GM23338 (cell line): ENCODE results near the gene NFATC1. TPM values are rescaled to one million over a fixed set of nuclear protein-coding genes. Genes with fewer than 3 reads are reported as not detected.

Experiments
- ATAC-seq: fragments of 200-7000 bp; cut with Tn5 transposase; 3 replicates; pipeline ENCODE4 v1.9.1; 2020
- DNase-seq: peaks from one replicate; pipeline ENCODE4 v3.0.0-alpha.2; 2015; ENCODE audit warnings: low spot score
- H2AFZ ChIP-seq: fragments of 200-600 bp; sonication (generic); 2 replicates; pipeline ENCODE4 v1.8.0; 2016; ENCODE audit warnings: antibody characterized with exemption, mild to moderate bottlenecking, moderate library complexity
- H3F3A ChIP-seq: fragments of 200-600 bp; sonication (generic); replicated peaks from 2 replicates; pipeline ENCODE4 v1.8.0; 2017; ENCODE audit warnings: antibody characterized with exemption, mixed run types, low read depth
- H3K27ac ChIP-seq: fragments of 200-600 bp; sonication (generic); 2 replicates; pipeline ENCODE4 v1.6.1; 2016; ENCODE audit warnings: low read depth
- H3K27me3 ChIP-seq: fragments of 200-600 bp; sonication (generic); 2 replicates; pipeline ENCODE4 v1.8.0; 2016; ENCODE audit warnings: mild to moderate bottlenecking, mixed run types, moderate library complexity; ENCODE audit not compliant: insufficient read depth
- H3K36me3 ChIP-seq: fragments of 200-600 bp; sonication (generic); 2 replicates; pipeline ENCODE4 v1.8.0; 2016; ENCODE audit warnings: mild to moderate bottlenecking; ENCODE audit not compliant: insufficient read depth
- H3K4me1 ChIP-seq: fragments of 200-600 bp; sonication (generic); 2 replicates; pipeline ENCODE4 v1.8.0; 2016; ENCODE audit warnings: mild to moderate bottlenecking, moderate library complexity; ENCODE audit not compliant: insufficient read depth
- H3K4me2 ChIP-seq: fragments of 200-600 bp; sonication (generic); 2 replicates; pipeline ENCODE4 v1.7.1; 2017; ENCODE audit warnings: mixed run types
- H3K4me3 ChIP-seq: fragments of 200-600 bp; sonication (generic); 2 replicates; pipeline ENCODE4 v1.6.1; 2016; ENCODE audit warnings: mixed run types
- H3K79me2 ChIP-seq: fragments of 200-600 bp; sonication (generic); replicated peaks from 2 replicates; pipeline ENCODE4 v1.8.0; 2017; ENCODE audit warnings: mild to moderate bottlenecking; ENCODE audit not compliant: insufficient read depth
- H3K9me2 ChIP-seq: fragments of 200-600 bp; sonication (generic); 2 replicates; pipeline ENCODE4 v1.8.0; 2017; ENCODE audit not compliant: insufficient read depth
- H4K20me1 ChIP-seq: fragments of 200-600 bp; sonication (generic); replicated peaks from 2 replicates; pipeline ENCODE4 v1.8.0; 2017; ENCODE audit warnings: mild to moderate bottlenecking; ENCODE audit not compliant: insufficient read depth
- H3K27ac Mint-ChIP-seq: 2 replicates; pipeline ENCODE4 v1.8.0; 2020; ENCODE audit warnings: inconsistent platforms, mild to moderate bottlenecking, moderate library complexity, mixed read lengths
- H3K27me3 Mint-ChIP-seq: 3 replicates; pipeline ENCODE4 v1.8.0; 2022; ENCODE audit warnings: low read depth, mild to moderate bottlenecking, moderate library complexity, mixed read lengths, inconsistent platforms; ENCODE audit not compliant: insufficient read depth, poor library complexity
- H3K36me3 Mint-ChIP-seq: 3 replicates; pipeline ENCODE4 v1.8.0; 2021; ENCODE audit warnings: low read depth, mild to moderate bottlenecking, inconsistent platforms, moderate library complexity, mixed read lengths
- H3K4me1 Mint-ChIP-seq: 3 replicates; pipeline ENCODE4 v1.8.0; 2020; ENCODE audit warnings: mild to moderate bottlenecking, inconsistent platforms, mixed read lengths
- H3K4me3 Mint-ChIP-seq: 3 replicates; pipeline ENCODE4 v1.8.0; 2021; ENCODE audit warnings: moderate library complexity, mild to moderate bottlenecking, inconsistent platforms, mixed read lengths
- H3K9me3 Mint-ChIP-seq: 3 replicates; pipeline ENCODE4 v1.8.0; 2020; ENCODE audit warnings: moderate library complexity, mild to moderate bottlenecking, inconsistent platforms, mixed read lengths
- CREB1 ChIP-seq: fragments of 250-450 bp; sonication (Bioruptor Pico); IDR thresholded peaks from 2 replicates; pipeline ENCODE4 v1.5.0; 2020; ENCODE audit warnings: low read depth, mild to moderate bottlenecking, moderate library complexity
- CTCF ChIP-seq, 2 experiments: fragments of 200-600 bp in 1 of 2; sonication (generic) in 1 of 2; conservative IDR thresholded peaks; 2 replicates each; pipeline versions ENCODE4 v1.5.1 to v1.6.1; 2016 to 2017; ENCODE audit warnings: antibody characterized with exemption in 2 of 2, low read depth in 2 of 2, mild to moderate bottlenecking in 2 of 2, moderate library complexity in 1 of 2
- ETS1 ChIP-seq: IDR thresholded peaks from 2 replicates; pipeline ENCODE4 v1.6.1; 2016; ENCODE audit warnings: antibody characterized with exemption
- EZH2 ChIP-seq: fragments of 200-600 bp; sonication (generic); IDR thresholded peaks from one replicate; pipeline ENCODE4 v1.8.0; 2017; ENCODE audit warnings: antibody characterized with exemption, mild to moderate bottlenecking, low read depth; ENCODE audit not compliant: unreplicated experiment
- EZH2phosphoT487 ChIP-seq: fragments of 200-600 bp; sonication (generic); IDR thresholded peaks from one replicate; pipeline ENCODE4 v1.8.1; 2018; ENCODE audit warnings: antibody characterized with exemption; ENCODE audit not compliant: unreplicated experiment
- JUNB ChIP-seq: IDR thresholded peaks from one replicate; pipeline ENCODE4 v1.6.1; 2016; ENCODE audit warnings: antibody characterized with exemption; ENCODE audit not compliant: unreplicated experiment
- REST ChIP-seq: IDR thresholded peaks from one replicate; pipeline ENCODE4 v1.6.1; 2018; ENCODE audit warnings: antibody characterized with exemption; ENCODE audit not compliant: unreplicated experiment
- STAT1 ChIP-seq: IDR thresholded peaks from one replicate; pipeline ENCODE4 v1.6.1; 2016; ENCODE audit warnings: antibody characterized with exemption; ENCODE audit not compliant: unreplicated experiment
- ZNF114 ChIP-seq: fragments of 250-450 bp; sonication (Bioruptor Pico); IDR thresholded peaks from 2 replicates; pipeline ENCODE4 v1.5.0; 2020; ENCODE audit warnings: mild to moderate bottlenecking, moderate library complexity
- ZNF331 ChIP-seq: fragments of 250-450 bp; sonication (Bioruptor Pico); IDR thresholded peaks from 2 replicates; pipeline ENCODE4 v1.5.0; 2020; ENCODE audit warnings: low read depth, mild to moderate bottlenecking, moderate library complexity
- polyA plus RNA-seq: library from polyadenylated mRNA; unstranded; fragments of >200 nt; fragmentation: Nextera tagmentation; extraction: Ambion mirVana; gene quantifications from 2 replicates; pipeline ENCODE4 v1.2.1, GENCODE V29; 2016
- total RNA-seq: library from RNA; depleted of rRNA; stranded (reverse); fragments of >200 nt; shearing (Covaris generic); gene quantifications from 2 replicates; pipeline ENCODE4 v1.2.3, GENCODE V29; 2014

NFATC1 gene
- total and polyA plus RNA-seq, 2 experiments from 2014 or later, result 3.9 to 6.4 TPM

GRCh38 chr18:79470547-79470946 lies 74.8 kb downstream of the NFATC1 start:
- no peak overlapping the region for H3K27ac Mint-ChIP-seq
- Histone ChIP-seq H4K20me1 (no peaks in the 10 kb centered on the region), H3K4me1 (no peaks in the 10 kb centered on the region), H3F3A (no peaks in the 10 kb centered on the region), H3K79me2 (no peaks in the 10 kb centered on the region), H3K36me3 (no peaks in the 10 kb centered on the region), H2AFZ (no peak overlapping the region; the same call in 1 of the 2 replicates), H3K27me3 (no peaks in the 10 kb centered on the region), H3K4me2 (no peak overlapping the region), H3K27ac (no peak overlapping the region), H3K4me3 (no peak overlapping the region), H3K9me2 (no peaks in the 10 kb centered on the region)
- no peak for DNase-seq
- H3K4me3 Mint-ChIP-seq, result no peak overlapping the region
- no peaks in the 10 kb centered on the region; the same call in 2 of the 3 replicates for H3K9me3 Mint-ChIP-seq
- ATAC-seq, result peak; percentile 34
- TF ChIP-seq REST (no peak), JUNB (no peak), STAT1 (no peak), ZNF114 (CRISPR knock-in tag) (no peak), CREB1 (no peak), CTCF (conservative IDR thresholded peaks at IDR 0.05; ENCODE audit: low read depth in 2 of 2) (no peak), EZH2 (no peak)
- no peaks in the 10 kb centered on the region for H3K27me3 Mint-ChIP-seq
- peaks cover 17% of the 10 kb centered on the region for H3K4me1 Mint-ChIP-seq
- H3K36me3 Mint-ChIP-seq, result peaks cover 2% of the 10 kb centered on the region; the same call in 1 of the 3 replicates

- H3K79me2 ChIP-seq, result no peaks in the 10 kb centered on the region
- no peaks in the 10 kb centered on the region for H3K27me3 ChIP-seq
- H3K4me2 ChIP-seq, result no peak overlapping the region
- Mint-ChIP-seq H3K4me3 (no peak overlapping the region), H3K4me1 (peaks cover 12% of the 10 kb centered on the region), H3K27ac (peak overlapping the region; percentile 56), H3K36me3 (peaks cover 2% of the 10 kb centered on the region; the same call in 1 of the 3 replicates), H3K27me3 (no peaks in the 10 kb centered on the region), H3K9me3 (no peaks in the 10 kb centered on the region; the same call in 2 of the 3 replicates)
- ATAC-seq (no peak), DNase-seq (no peak)
- H4K20me1 ChIP-seq, result no peaks in the 10 kb centered on the region
- no peaks in the 10 kb centered on the region for H3F3A ChIP-seq
- no peak overlapping the region for H3K4me3 ChIP-seq
- H2AFZ ChIP-seq, result no peak overlapping the region
- H3K36me3 ChIP-seq, result no peaks in the 10 kb centered on the region
- no peak overlapping the region for H3K27ac ChIP-seq
- H3K4me1 ChIP-seq, result no peaks in the 10 kb centered on the region
- no peaks in the 10 kb centered on the region for H3K9me2 ChIP-seq
- TF ChIP-seq STAT1 (no peak), JUNB (no peak), ETS1 (no peak), ZNF114 (CRISPR knock-in tag) (no peak), EZH2phosphoT487 (no peak), ZNF331 (CRISPR knock-in tag) (no peak), CTCF (conservative IDR thresholded peaks at IDR 0.05; ENCODE audit: low read depth in 2 of 2) (no peak)
Measured at GRCh38 chr18:79471046-79471445, 75.3 kb downstream of the NFATC1 start.
